Activated CD8-positive, alpha-beta T cell treated with anti-CD3 and anti-CD28 coated beads for 36 hours (primary cell): ENCODE measurements around the gene HBEGF. TPM values are rescaled to one million over a fixed set of nuclear protein-coding genes. Genes with fewer than 3 reads are reported as not detected.

Source experiments
- ATAC-seq: fragments of 200-7000 bp; cut with Tn5 transposase; one replicate; pipeline ENCODE4 v1.10.0; 2021; ENCODE audit warnings: mild to moderate bottlenecking, moderate library complexity
- CTCF ChIA-PET: fragments of 350-600 bp; sonication (Branson Sonifier 250); formaldehyde crosslinking; loops from one replicate; lab custom pipeline; 2021; ENCODE audit warnings: antibody characterized with exemption; lab: Charles Lee
- POLR2A ChIA-PET: fragments of 350-600 bp; sonication (Branson Sonifier 250); formaldehyde crosslinking; loops from one replicate; lab custom pipeline; 2021; ENCODE audit warnings: antibody characterized with exemption; lab: Charles Lee
- DNase-seq: peaks from one replicate; pipeline ENCODE4 v3.0.0-alpha.2; 2020
- H3K27ac Mint-ChIP-seq: one replicate; pipeline ENCODE4 v1.8.0; 2021; ENCODE audit warnings: mild to moderate bottlenecking, mixed read lengths
- H3K27me3 Mint-ChIP-seq: one replicate; pipeline ENCODE4 v1.8.0; 2021; ENCODE audit warnings: mixed read lengths
- H3K36me3 Mint-ChIP-seq: one replicate; pipeline ENCODE4 v1.8.0; 2021; ENCODE audit warnings: low read depth, mixed read lengths
- H3K4me1 Mint-ChIP-seq: one replicate; pipeline ENCODE4 v1.8.0; 2021; ENCODE audit warnings: low read depth, mixed read lengths
- H3K4me3 Mint-ChIP-seq: one replicate; pipeline ENCODE4 v1.8.0; 2021; ENCODE audit warnings: mild to moderate bottlenecking, moderate library complexity, mixed read lengths
- H3K9me3 Mint-ChIP-seq: one replicate; pipeline ENCODE4 v1.8.0; 2021; ENCODE audit warnings: mixed read lengths
- intact Hi-C: fragments of 100-400 bp; cut with micrococcal nuclease; formaldehyde crosslinking; loops from one replicate; pipeline ENCODE4 v1.10.0; 2022
- total RNA-seq, 2 experiments: library from RNA; stranded (reverse); gene quantifications; one replicate each; pipeline ENCODE4 v1.2.3, GENCODE V29; 2021
- TF ChIP-seq, protein P1 (sequence below): fragments of 200-600 bp; IDR thresholded peaks from one replicate; pipeline ENCODE4 v1.8.0; 2022; ENCODE audit warnings: antibody characterized with exemption, mild to moderate bottlenecking

The HBEGF gene
- total RNA-seq, 2 experiments from 2014 or later, result 5.1 to 6.4 TPM

DNA sequence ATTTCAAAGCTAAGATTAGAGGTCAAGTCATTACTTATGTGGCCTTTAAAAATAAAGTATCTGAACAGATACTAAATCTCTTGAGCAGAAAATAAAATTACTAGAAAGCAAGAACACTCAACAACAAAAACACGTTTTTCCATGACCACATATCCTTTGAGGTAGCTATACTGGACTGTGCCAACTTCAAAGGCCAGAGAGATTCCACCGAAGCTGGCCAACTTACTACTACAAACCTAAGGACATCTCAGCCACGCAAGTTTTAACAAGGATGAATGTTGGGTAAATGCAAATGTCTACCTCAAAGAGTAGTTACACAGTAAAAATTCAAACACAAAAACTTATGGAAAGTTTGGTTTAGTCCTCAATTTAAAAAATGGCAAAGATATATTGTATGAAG lies 62.4 kb downstream of the HBEGF start:
- no peaks in the 10 kb centered on the region for H3K36me3 Mint-ChIP-seq
- POLR2A ChIA-PET, result no interaction called here
- H3K27ac Mint-ChIP-seq, result no peak overlapping the region
- H3K4me1 Mint-ChIP-seq, result peaks cover 25% of the 10 kb centered on the region
- ATAC-seq (no peak), DNase-seq (no peak)
- no peak overlapping the region for H3K4me3 Mint-ChIP-seq
- H3K27me3 Mint-ChIP-seq, result no peaks in the 10 kb centered on the region
- TF ChIP-seq, protein P1, sequence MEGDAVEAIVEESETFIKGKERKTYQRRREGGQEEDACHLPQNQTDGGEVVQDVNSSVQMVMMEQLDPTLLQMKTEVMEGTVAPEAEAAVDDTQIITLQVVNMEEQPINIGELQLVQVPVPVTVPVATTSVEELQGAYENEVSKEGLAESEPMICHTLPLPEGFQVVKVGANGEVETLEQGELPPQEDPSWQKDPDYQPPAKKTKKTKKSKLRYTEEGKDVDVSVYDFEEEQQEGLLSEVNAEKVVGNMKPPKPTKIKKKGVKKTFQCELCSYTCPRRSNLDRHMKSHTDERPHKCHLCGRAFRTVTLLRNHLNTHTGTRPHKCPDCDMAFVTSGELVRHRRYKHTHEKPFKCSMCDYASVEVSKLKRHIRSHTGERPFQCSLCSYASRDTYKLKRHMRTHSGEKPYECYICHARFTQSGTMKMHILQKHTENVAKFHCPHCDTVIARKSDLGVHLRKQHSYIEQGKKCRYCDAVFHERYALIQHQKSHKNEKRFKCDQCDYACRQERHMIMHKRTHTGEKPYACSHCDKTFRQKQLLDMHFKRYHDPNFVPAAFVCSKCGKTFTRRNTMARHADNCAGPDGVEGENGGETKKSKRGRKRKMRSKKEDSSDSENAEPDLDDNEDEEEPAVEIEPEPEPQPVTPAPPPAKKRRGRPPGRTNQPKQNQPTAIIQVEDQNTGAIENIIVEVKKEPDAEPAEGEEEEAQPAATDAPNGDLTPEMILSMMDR, result no peak
- H3K9me3 Mint-ChIP-seq, result no peaks in the 10 kb centered on the region
- intact Hi-C loops, result no loop called here
- CTCF ChIA-PET, result interaction anchor here (1.0 to 1.1 kb wide), 2 partner anchors 79 to 88 kb away, joined by 3 to 4 read pairs; no protein-coding TSS in a partner anchor

Other genes with a start within 250 kb of the HBEGF start
- 1 to 10 TPM; 8.2 to 9.2 TPM for gene PURA, start 232.5 kb downstream of the HBEGF start, total RNA-seq
- 1 to 10 TPM; 1.3 to 1.5 TPM for gene IGIP, start 220.7 kb downstream of the HBEGF start, total RNA-seq
- 10 to 100 TPM; 15.8 to 18.5 TPM for gene CYSTM1, start 171.4 kb downstream of the HBEGF start, total RNA-seq
- 10 to 100 TPM; 49.1 to 50.6 TPM for gene PFDN1, start 43.5 kb downstream of the HBEGF start, total RNA-seq
- under 1 TPM in 1 of 2 experiments, not detected in 1; 0.36 TPM for gene SLC4A9, start 13.6 kb upstream of the HBEGF start, total RNA-seq
- gene ANKHD1, start 55.2 kb upstream of the HBEGF start, total RNA-seq, result 100 to 1,000 TPM in 1 of 2 experiments, 10 to 100 TPM in 1; 99.3 to 103 TPM
- 10 to 100 TPM; 19.6 to 20.3 TPM for gene EIF4EBP3, start 201.1 kb upstream of the HBEGF start, total RNA-seq
- gene SRA1, start 210.9 kb upstream of the HBEGF start, total RNA-seq, result 10 to 100 TPM; 47.8 to 49.5 TPM
- gene APBB3, start 218.0 kb upstream of the HBEGF start, total RNA-seq, result 10 to 100 TPM; 24.9 TPM
- 10 to 100 TPM; 72.9 to 73.6 TPM for gene SLC35A4, start 218.2 kb upstream of the HBEGF start, total RNA-seq